K562 (cell line): Measurements from ENCODE around the gene SMIM36. TPM values are rescaled to one million over a fixed set of nuclear protein-coding genes. Genes with fewer than 3 reads are reported as not detected.

Source experiments
- CBFA2T3 ChIP-seq: fragments of 450-650 bp; IDR thresholded peaks from 2 replicates; pipeline ENCODE4 v1.6.1; 2017
- E4F1 ChIP-seq: fragments of 250-450 bp; sonication (Bioruptor Pico); IDR thresholded peaks from 2 replicates; pipeline ENCODE4 v1.5.0; 2021; ENCODE audit warnings: mild to moderate bottlenecking, borderline replicate concordance
- GABPB1 ChIP-seq: sonication (generic); formaldehyde crosslinking; IDR thresholded peaks from 2 replicates; pipeline ENCODE4 v1.8.0; 2022; ENCODE audit warnings: mild to moderate bottlenecking, missing genetic modification reagents
- GABPB2 ChIP-seq: fragments of 250-450 bp; sonication (Bioruptor Pico); conservative IDR thresholded peaks from 2 replicates; pipeline ENCODE4 v1.5.1; 2021; ENCODE audit warnings: mild to moderate bottlenecking
- HNRNPK ChIP-seq: fragments of 200-400 bp; formaldehyde crosslinking; IDR thresholded peaks from one replicate; pipeline ENCODE4 v1.6.1; 2018; ENCODE audit warnings: mild to moderate bottlenecking, low read depth, low read length; ENCODE audit not compliant: poor library complexity, severe bottlenecking
- IFI16 ChIP-seq: fragments of 250-450 bp; sonication (Bioruptor Pico); IDR thresholded peaks from 2 replicates; pipeline ENCODE4 v2.1.2; 2022; ENCODE audit warnings: mild to moderate bottlenecking, inconsistent platforms
- MAFF ChIP-seq: IDR thresholded peaks from 2 replicates; pipeline ENCODE4 v1.6.1; 2012; ENCODE audit warnings: low read length, improper control_type of control experiment
- MYBL2 ChIP-seq, 2 experiments: fragments of 450-650 bp in 1 of 2; sonication (generic) in 1 of 2; formaldehyde crosslinking in 1 of 2; IDR thresholded peaks; 2 replicates each; pipeline versions ENCODE4 v1.6.1 to v1.8.1; 2017 to 2022; ENCODE audit warnings: borderline replicate concordance in 1 of 2, inconsistent platforms in 1 of 2, low read depth in 1 of 2, mild to moderate bottlenecking in 1 of 2, missing genetic modification reagents in 1 of 2, moderate library complexity in 1 of 2
- RUNX1 ChIP-seq: sonication (generic); IDR thresholded peaks from 2 replicates; pipeline ENCODE4 v1.6.1; 2016; ENCODE audit warnings: antibody characterized with exemption, low read depth
- SPI1 ChIP-seq: IDR thresholded peaks from 2 replicates; pipeline ENCODE4 v1.6.1; 2011; ENCODE audit warnings: low read depth, low read length, control low read depth, borderline replicate concordance
- TRIM24 ChIP-seq, 2 experiments: fragments of 450-650 bp; IDR thresholded peaks; 2 replicates each; pipeline ENCODE4 v1.6.1; 2016
- ZBTB11 ChIP-seq, 3 experiments: fragments of 200-800 bp in 1 of 3; fragments of 250-450 bp in 1 of 3; fragments of 450-650 bp in 1 of 3; sonication (Bioruptor Pico) in 1 of 3; sonication (Bioruptor generic) in 1 of 3; formaldehyde crosslinking in 1 of 3; IDR thresholded peaks; 2 replicates each; pipeline versions ENCODE4 v1.6.1 to v1.8.0; 2016 to 2022; ENCODE audit warnings: mild to moderate bottlenecking in 2 of 3, missing genetic modification characterization in 2 of 3, missing compliant biosample characterization in 1 of 3, moderate library complexity in 1 of 3
- ZBTB9 ChIP-seq: fragments of 450-650 bp; formaldehyde crosslinking; IDR thresholded peaks from 2 replicates; pipeline ENCODE4 v1.4.0; 2020; ENCODE audit warnings: mild to moderate bottlenecking, moderate library complexity
- ZC3H4 ChIP-seq: sonication (generic); formaldehyde crosslinking; IDR thresholded peaks from 2 replicates; pipeline ENCODE4 v1.9.0; 2021; ENCODE audit warnings: missing genetic modification reagents, borderline replicate concordance
- ZNF23 ChIP-seq: fragments of 250-450 bp; sonication (Bioruptor Pico); IDR thresholded peaks from 2 replicates; pipeline ENCODE4 v1.4.0; 2020; ENCODE audit warnings: mild to moderate bottlenecking
- ZNF282 ChIP-seq: sonication (generic); formaldehyde crosslinking; IDR thresholded peaks from 2 replicates; pipeline ENCODE4 v1.8.1; 2023; ENCODE audit warnings: missing genetic modification reagents
- ZNF384 ChIP-seq: IDR thresholded peaks from 2 replicates; pipeline ENCODE4 v1.6.1; 2012; ENCODE audit warnings: low read depth, low read length, improper control_type of control experiment
- ZNF639 ChIP-seq, 2 experiments: fragments of 200-800 bp in 1 of 2; sonication (Bioruptor generic) in 1 of 2; sonication (generic) in 1 of 2; formaldehyde crosslinking in 1 of 2; IDR thresholded peaks in 1 of 2; conservative IDR thresholded peaks in 1 of 2; 2 replicates each; pipeline versions ENCODE4 v1.5.0 to v1.6.1; 2016 to 2020; ENCODE audit warnings: missing compliant biosample characterization in 1 of 2, missing genetic modification characterization in 1 of 2, missing genetic modification reagents in 1 of 2
- ZNF764 ChIP-seq: fragments of 250-450 bp; sonication (Bioruptor Pico); IDR thresholded peaks from 2 replicates; pipeline ENCODE4 v1.4.0; 2020; ENCODE audit warnings: low read depth, mild to moderate bottlenecking, moderate library complexity
- polyA plus RNA-seq, 8 experiments: library from polyadenylated mRNA; depleted of rRNA in 4 of 8; stranded (reverse) in 5 of 8; unstranded in 3 of 8; fragments of >200 nt; fragmentation: Nextera tagmentation in 2 of 8; fragmentation: Illumina TruSeq in 1 of 8; extraction: Ambion mirVana in 2 of 8; extraction: Trizol in 1 of 8; gene quantifications; 2 replicates each; pipeline versions ENCODE4 v1.2.1 to v1.2.3, GENCODE V29; 2011 to 2014; ENCODE audit warnings: inconsistent platforms in 1 of 8, missing spikeins in 1 of 8
- total RNA-seq, 7 experiments: library from RNA; depleted of rRNA in 6 of 7; stranded (reverse); fragments of >200 nt in 6 of 7; fragmentation: Illumina TruSeq in 2 of 7; extraction: Trizol in 2 of 7; gene quantifications; 2 replicates each; pipeline versions ENCODE4 v1.2.1 to v1.2.3, GENCODE V29; 2011 to 2021; ENCODE audit warnings: low replicate concordance in 1 of 7

Gene SMIM36
- total and polyA plus RNA-seq, 9 of the 15 experiments (the other 6 are each of a cell fraction or from before 2014, with no cell fraction given) = not detected

GRCh38 chr17:55453839-55454557 lies 57.3 kb downstream of the SMIM36 start (continued):
- TF ChIP-seq ZBTB11 (CRISPR knock-in tag; IDR thresholded peaks at IDR 0.05) = 0 out of 6 replicates have a peak, but pooled peaks of 1 of the 3 experiments have one; percentile 24
- no peak for TF ChIP-seq ZNF23 (CRISPR knock-in tag)
- TF ChIP-seq E4F1 (CRISPR knock-in tag) = no peak
- TF ChIP-seq RUNX1 = no peak
- TF ChIP-seq GABPB1 = no peak
- no peak for TF ChIP-seq IFI16 (CRISPR knock-in tag)
- no peak for TF ChIP-seq ZC3H4
- TF ChIP-seq MYBL2 (IDR thresholded peaks at IDR 0.05; ENCODE audit: low read depth) = no peak
- TF ChIP-seq MYBL2 (CRISPR knock-in tag; IDR thresholded peaks at IDR 0.05; ENCODE audit: borderline replicate concordance) = no peak
- TF ChIP-seq GABPB2 (CRISPR knock-in tag) = no peak
- no peak for TF ChIP-seq ZNF639 (CRISPR knock-in tag; conservative IDR thresholded peaks at IDR 0.05 in 1 of 2, IDR thresholded peaks at IDR 0.05 in 1 of 2)
- TF ChIP-seq MAFF = peak; percentile 86
- 0 out of 4 replicates have a peak, but pooled peaks of 1 of the 2 experiments have one; percentile 23 for TF ChIP-seq TRIM24 (IDR thresholded peaks at IDR 0.05)
- no peak for TF ChIP-seq ZNF764 (CRISPR knock-in tag)
- peak; percentile 97 for TF ChIP-seq SPI1
- TF ChIP-seq ZBTB9 (CRISPR knock-in tag) = no peak
- no peak for TF ChIP-seq HNRNPK
- no peak for TF ChIP-seq CBFA2T3
- no peak for TF ChIP-seq ZNF282 (CRISPR knock-in tag)
- TF ChIP-seq ZNF384 = no peak
